Rectal smooth muscle tissue (tissue), 1 donor: ENCODE measurements around the gene DIPK1B.
"Not testable (repeated sequence)": the region's sequence is repeated elsewhere in the genome, so short reads cannot be mapped to it uniquely, and the experiment has no call there.

Experiments
- H3K27ac ChIP-seq: one replicate; pipeline ENCODE4 v1.7.0; 2013; ENCODE audit warnings: low read depth, low read length, inconsistent platforms
- H3K27me3 ChIP-seq: one replicate; pipeline ENCODE4 v1.7.0; 2013; ENCODE audit warnings: low read length; ENCODE audit not compliant: control insufficient read depth, insufficient read depth
- H3K36me3 ChIP-seq: one replicate; pipeline ENCODE4 v1.7.0; 2013; ENCODE audit warnings: low read length; ENCODE audit not compliant: control insufficient read depth, insufficient read depth
- H3K4me1 ChIP-seq: one replicate; pipeline ENCODE4 v1.7.0; 2013; ENCODE audit warnings: low read length; ENCODE audit not compliant: control insufficient read depth, insufficient read depth
- H3K4me3 ChIP-seq: one replicate; pipeline ENCODE4 v1.7.0; 2013; ENCODE audit warnings: low read length
- H3K9ac ChIP-seq: one replicate; pipeline ENCODE4 v1.7.0; 2013; ENCODE audit warnings: low read length

The DIPK1B gene

DNA sequence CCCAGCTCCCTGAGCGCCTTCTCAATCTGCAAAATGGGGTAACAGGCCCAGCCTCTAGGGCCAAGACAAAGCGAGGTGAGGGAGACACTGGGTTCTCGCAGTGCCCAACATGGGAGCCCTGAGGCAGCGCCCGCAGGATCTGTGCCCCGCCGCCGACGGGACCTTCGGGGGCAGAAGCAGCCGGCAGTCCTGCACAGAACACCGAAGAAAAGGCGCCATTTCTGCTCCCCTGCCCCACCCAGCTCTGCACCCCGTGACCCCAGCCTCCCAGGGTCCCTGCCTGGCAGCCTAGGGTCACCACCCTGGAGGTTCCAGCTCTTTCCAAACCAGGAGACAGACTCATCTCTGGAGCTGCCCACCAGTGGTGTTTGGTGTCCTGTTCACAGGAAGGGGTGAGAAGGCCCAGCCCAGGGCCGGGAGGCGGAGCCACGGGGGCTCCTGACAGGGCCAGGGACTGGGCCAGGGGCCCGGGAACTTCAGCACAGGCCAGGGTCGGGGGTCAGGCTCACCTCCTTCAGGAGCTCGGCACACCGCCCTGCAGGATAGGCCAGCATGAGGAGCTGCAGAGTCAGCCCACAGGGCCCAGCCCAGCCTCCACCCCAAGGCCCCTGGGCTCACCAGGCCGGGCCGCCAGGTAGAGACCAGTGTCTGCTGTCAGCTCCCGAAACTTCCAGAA lies 42.4 kb downstream of the DIPK1B start:
- H3K36me3 ChIP-seq: no peaks in the 10 kb centered on the region
- H3K27me3 ChIP-seq: peaks cover 6% of the 10 kb centered on the region
- H3K9ac ChIP-seq: no peak overlapping the region
- H3K27ac ChIP-seq: no peak overlapping the region
- no peak overlapping the region for H3K4me3 ChIP-seq
- H3K4me1 ChIP-seq: no peaks in the 10 kb centered on the region

DNA sequence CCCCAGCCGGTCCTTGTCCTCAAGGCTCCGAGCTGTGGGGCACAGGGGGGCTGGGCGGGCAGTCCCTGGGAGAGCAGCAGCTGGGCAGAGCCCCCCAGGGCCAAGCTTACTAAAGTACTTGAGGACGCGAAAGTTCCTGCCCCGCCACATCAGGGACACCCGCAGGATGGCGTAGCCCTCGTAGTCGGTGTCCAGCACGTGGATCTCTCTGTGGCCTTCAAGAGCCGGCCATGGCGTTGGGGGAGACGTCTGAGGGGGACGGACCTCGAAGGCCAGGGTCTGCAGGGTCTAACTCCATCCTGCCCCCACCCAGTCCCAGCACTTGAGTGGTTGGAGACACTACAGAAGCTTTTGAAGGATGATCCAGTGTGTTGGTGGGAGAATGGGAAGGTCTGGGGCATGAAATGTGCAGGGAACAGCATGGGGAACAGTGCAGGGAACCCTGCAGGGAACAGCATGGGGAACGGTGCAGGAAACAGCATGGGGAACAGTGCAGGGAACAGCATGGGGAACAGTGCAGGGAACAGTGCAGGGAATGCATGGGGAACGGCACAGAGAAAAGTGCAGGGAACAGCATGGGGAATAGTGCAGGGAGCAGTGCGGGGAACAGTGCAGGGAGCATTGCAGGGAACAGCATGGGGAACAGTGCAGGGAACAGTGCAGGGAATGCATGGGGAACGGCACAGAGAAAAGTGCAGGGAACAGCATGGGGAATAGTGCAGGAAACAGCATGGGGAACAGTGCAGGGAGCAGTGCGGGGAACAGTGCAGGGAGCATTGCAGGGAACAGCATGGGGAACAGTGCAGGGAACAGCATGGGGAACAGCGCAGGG lies 43.1 kb downstream of the DIPK1B start:
- not testable (repeated sequence) for H3K27ac ChIP-seq, H3K27me3 ChIP-seq, H3K9ac ChIP-seq, H3K36me3 ChIP-seq, H3K4me3 ChIP-seq, H3K4me1 ChIP-seq

DNA sequence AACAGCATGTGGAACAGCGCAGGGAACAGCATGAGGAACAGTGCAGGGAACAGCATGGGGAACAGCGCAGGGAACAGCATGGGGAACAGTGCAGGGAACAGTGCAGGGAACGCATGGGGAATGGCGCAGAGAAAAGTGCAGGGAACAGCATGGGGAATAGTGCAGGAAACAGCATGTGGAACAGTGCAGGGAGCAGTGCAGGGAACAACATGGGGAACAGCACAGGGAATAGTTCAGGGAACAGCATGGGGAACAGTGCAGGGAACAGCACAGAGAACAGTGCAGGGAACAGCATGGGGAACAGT lies 43.7 kb downstream of the DIPK1B start:
- Histone ChIP-seq H3K9ac (no peak overlapping the region), H3K27me3 (peaks cover 8% of the 10 kb centered on the region), H3K27ac (no peak overlapping the region), H3K36me3 (no peaks in the 10 kb centered on the region), H3K4me1 (no peaks in the 10 kb centered on the region), H3K4me3 (no peak overlapping the region)

DNA sequence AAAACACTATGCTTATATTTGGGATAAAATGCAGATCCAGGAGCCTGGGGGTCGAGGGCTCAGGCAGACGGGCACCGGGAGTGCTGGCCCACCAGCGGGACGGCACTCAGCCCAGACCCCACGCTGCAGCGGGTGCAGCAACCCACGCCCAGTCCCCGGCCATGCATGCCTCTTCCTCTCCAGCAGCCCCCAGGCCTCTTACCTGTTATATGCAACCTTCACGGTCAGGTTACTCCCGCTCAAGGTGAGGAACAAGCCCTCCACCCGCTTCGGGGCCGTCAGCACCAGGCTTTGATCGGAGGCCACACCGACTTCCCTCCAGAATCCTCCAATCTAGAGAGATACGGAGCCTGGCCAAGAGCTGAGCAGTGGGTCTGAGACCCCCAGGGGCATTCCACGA lies 44.5 kb downstream of the DIPK1B start:
- no peak overlapping the region for H3K27ac ChIP-seq
- no peak overlapping the region for H3K9ac ChIP-seq
- H3K36me3 ChIP-seq: no peaks in the 10 kb centered on the region
- no peak overlapping the region for H3K4me3 ChIP-seq
- H3K27me3 ChIP-seq: peaks cover 8% of the 10 kb centered on the region
- no peaks in the 10 kb centered on the region for H3K4me1 ChIP-seq

DNA sequence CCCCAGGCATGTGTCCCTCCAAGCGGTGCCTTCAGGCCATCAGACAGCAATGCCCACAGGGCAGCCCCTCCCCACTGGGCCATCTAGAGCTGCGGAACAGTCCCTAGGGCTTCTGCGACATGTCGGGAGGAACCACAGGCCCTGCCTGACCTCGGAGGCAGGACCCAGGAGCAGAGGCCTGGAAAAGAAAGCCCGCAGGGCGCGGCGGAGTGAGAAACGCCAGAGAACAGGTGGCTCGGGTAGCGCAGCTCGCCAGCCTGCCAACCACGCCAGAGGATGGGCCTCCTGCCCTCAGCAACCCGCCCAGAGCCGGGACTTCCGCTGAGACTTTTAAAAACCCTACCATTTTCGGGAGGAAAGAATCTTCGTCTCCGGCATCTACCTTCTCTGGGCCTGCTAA lies 45.0 kb downstream of the DIPK1B start:
- Histone ChIP-seq H3K9ac (no peak overlapping the region), H3K27me3 (peaks cover 8% of the 10 kb centered on the region), H3K36me3 (no peaks in the 10 kb centered on the region), H3K27ac (no peak overlapping the region), H3K4me1 (no peaks in the 10 kb centered on the region), H3K4me3 (no peak overlapping the region)

DNA sequence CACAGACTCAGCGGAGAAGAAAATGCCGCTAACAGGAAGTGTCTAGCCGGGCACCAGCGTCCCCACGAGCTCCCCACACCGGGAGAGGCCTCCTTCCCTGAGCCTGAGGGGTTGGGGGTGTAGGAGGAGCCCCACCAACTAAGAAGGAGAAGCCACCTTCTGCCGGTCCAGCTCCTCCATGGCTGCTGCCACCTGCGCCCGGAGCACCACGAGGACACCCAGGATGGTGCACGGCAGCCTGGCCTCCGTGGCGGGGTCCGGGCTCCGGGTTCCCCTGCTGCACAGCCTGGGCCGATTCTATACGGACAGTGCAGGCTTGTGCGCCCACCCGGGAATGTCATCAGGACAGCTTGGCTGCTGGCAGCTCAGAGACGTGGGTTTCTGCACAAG lies 45.4 kb downstream of the DIPK1B start:
- no peak overlapping the region for H3K27ac ChIP-seq
- peaks cover 8% of the 10 kb centered on the region for H3K27me3 ChIP-seq
- H3K9ac ChIP-seq: no peak overlapping the region
- H3K4me1 ChIP-seq: no peaks in the 10 kb centered on the region
- H3K4me3 ChIP-seq: no peak overlapping the region
- no peaks in the 10 kb centered on the region for H3K36me3 ChIP-seq

DNA sequence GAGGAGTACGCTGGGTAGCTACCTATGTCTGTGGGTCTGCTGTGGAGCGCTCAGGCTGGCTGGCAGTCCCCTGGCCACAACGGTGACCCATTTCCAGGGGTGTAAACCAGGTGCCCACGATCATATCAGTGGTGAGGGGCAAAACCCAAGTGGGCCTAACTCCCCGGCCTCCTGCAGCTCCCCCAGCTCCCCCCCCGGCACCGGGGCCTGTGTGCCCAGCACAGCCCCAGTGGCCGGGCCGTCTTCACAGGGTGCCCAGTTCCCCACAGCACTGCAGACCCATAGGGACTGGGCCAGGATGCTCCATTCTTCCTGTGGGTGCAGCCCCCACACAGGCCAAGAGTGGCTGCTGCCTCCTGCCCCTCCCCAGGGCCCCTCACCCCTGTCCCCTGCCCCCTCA lies 46.6 kb downstream of the DIPK1B start:
- no peaks in the 10 kb centered on the region for H3K4me1 ChIP-seq
- no peak overlapping the region for H3K27ac ChIP-seq
- no peak overlapping the region for H3K4me3 ChIP-seq
- peaks cover 13% of the 10 kb centered on the region for H3K27me3 ChIP-seq
- H3K36me3 ChIP-seq: no peaks in the 10 kb centered on the region
- H3K9ac ChIP-seq: no peak overlapping the region

DNA sequence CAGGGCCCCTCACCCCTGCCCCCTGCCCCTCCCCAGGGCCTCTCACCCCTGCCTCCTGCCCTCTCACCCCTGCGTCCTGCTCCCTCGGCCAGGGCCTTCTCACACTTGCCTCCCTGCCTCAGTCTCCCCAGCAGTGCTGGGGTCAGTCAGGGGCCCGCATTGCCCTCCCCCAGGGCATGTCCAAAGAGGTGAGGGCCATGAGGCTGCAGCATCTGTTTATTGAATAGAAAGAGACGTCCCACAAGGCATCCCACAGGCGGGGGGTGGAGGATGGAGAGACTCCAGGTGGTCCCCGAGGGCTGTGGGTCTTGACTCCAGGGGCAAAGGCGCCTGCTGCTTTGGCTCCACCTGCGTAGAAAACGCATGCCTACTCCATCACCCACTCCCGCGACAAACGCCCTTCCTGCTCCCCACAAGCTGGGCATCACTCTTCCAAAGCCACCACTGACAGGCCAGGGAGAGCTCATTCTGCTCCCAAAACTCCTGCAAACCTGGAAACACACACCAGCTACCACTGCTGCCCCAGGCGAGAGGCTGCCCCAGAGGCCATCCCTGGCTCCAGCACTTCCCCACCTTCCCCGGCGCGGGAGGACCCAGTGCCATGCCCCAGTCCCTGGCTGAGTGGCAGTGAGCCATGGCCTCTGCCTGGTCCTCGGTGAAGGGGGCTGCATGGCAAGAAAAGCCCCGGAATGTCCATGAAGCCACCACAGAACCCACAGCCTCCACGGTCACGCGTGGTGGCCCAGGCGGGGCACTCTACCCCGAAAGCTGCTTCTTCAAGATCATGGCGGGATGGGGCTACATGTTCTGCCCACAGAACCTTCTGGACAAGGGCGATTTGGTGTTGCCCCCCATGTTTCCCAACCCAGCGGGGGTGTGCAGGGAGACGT lies 47.3 kb downstream of the DIPK1B start:
- H3K4me3 ChIP-seq: no peak overlapping the region
- H3K27me3 ChIP-seq: peaks cover 15% of the 10 kb centered on the region
- H3K4me1 ChIP-seq: no peaks in the 10 kb centered on the region

DNA sequence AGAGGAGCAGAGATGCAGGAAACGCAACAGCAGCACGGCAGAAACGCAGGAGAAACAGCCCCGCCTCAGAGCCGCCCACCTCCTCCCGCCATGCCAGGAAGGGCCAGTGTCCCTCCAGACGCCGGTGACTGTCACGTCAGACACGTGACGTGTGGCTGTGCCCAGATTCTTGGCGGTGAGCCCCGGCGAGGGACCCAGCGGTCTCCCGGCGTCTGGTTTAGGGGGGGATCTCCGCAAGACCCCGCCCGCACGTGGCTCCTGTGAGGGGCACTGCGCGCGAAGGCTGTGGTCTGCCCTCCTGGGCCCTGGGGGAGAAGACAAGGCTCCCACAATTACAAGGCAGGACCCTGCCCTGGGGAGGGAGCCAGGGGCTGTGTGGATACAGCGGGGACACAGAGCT lies 48.1 kb downstream of the DIPK1B start:
- H3K27ac ChIP-seq: no peak overlapping the region
- no peaks in the 10 kb centered on the region for H3K4me1 ChIP-seq
- H3K36me3 ChIP-seq: no peaks in the 10 kb centered on the region
- H3K4me3 ChIP-seq: no peak overlapping the region
- no peak overlapping the region for H3K9ac ChIP-seq
- peaks cover 15% of the 10 kb centered on the region for H3K27me3 ChIP-seq

More for the DNA sequence above, 47.3 kb downstream of the DIPK1B start:
- H3K27ac ChIP-seq: no peak overlapping the region
- no peaks in the 10 kb centered on the region for H3K36me3 ChIP-seq
- no peak overlapping the region for H3K9ac ChIP-seq

DNA sequence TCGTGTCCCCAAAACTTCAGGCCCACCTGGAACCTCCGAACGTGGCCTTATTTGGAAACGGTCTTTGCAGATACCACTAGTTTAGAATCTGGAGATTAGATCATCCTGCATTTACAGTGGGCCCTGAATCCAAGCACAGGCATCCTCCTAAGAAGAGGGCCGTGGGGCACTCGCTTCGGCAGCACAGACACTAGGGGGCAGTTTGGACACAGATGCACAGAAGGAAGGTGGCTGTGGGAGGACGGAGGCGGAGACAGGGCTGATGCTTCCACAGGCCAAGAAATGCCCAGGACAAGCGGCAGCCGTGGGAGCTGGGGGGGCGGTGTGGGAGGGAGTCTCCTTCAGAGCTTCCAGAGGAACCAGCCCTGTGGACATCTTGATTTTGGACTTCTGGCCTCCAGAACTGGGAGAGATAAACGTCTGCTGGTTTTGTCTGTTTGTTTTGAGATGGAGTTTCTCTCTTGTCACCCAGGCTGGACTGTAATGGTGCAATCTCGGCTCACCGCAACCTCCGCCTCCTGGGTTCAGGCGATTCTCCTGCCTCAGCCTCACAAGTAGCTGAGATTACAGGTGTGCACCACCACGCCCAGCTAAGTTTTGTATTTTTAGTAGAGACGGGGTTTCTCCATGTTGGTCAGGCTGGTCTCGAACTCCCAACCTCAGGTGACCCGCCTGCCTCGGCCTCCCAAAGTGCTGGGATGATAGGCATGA lies 48.6 kb downstream of the DIPK1B start:
- H3K4me3 ChIP-seq, H3K36me3 ChIP-seq, H3K4me1 ChIP-seq, H3K9ac ChIP-seq, H3K27ac ChIP-seq: not testable (repeated sequence)
- peaks cover 15% of the 10 kb centered on the region for H3K27me3 ChIP-seq

DNA sequence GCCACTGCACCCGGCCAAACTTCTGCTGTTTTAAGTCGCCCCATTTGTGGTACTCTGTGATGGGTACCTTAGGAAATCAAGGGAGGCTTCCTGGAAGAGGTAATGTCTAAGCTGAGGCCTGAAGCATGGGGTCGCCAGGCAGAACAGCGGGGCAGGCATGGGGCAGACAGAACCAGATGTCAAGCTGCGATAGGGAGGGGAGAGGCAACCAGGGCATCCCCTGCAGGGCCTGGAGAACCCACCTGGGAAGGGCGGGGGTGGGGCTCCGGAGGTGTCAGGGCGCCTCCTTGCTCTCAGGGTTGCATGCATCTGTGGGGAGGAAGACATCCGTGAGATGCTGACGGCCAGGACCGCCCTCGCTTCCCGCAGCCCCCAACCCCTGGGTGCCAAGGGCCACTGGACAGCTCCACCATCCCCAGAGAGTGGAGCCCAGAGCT lies 49.2 kb downstream of the DIPK1B start:
- Histone ChIP-seq H3K36me3 (no peaks in the 10 kb centered on the region), H3K27ac (no peak overlapping the region), H3K27me3 (peaks cover 9% of the 10 kb centered on the region), H3K4me3 (no peak overlapping the region), H3K4me1 (no peaks in the 10 kb centered on the region), H3K9ac (no peak overlapping the region)

DNA sequence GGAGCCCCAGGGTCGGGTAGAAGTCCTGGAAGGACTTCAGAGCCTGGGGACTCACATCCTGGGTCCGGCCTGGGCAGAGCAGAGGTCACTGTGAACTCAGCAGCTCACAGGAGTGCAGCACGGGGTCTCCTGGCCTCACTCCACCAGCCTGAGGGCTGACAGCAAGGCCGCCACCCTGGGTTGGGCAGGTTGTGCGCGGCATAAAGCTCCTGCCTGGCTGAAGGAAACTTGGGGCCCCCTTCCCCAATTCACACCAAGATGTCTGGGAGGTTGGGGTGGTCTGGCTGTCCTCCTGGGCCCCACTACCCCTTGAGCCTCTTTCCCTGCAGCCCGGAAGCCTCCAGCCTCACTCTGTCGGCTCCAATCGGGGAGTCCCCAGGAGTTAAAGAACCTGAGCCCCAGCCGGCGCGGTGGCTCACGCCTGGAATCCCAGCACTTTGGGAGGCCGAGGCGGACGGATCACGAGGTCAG lies 49.9 kb downstream of the DIPK1B start:
- no peak overlapping the region for H3K27ac ChIP-seq
- no peaks in the 10 kb centered on the region for H3K36me3 ChIP-seq
- no peak overlapping the region for H3K9ac ChIP-seq
- H3K4me1 ChIP-seq: no peaks in the 10 kb centered on the region
- peaks cover 9% of the 10 kb centered on the region for H3K27me3 ChIP-seq
- H3K4me3 ChIP-seq: no peak overlapping the region
